ENCODE data around the gene TNNT3. TPM values are rescaled to one million over a fixed set of nuclear protein-coding genes. Genes with fewer than 3 reads are reported as not detected.

Gene TNNT3
- total RNA-seq, 1 donor from 2014 or later = not detected

- H3K36me3 Mint-ChIP-seq (ENCODE audit: insufficient read depth) = no peaks in the 10 kb centered on the region
- TF ChIP-seq CTCF (IDR thresholded peaks at IDR 0.05; ENCODE audit: unreplicated experiment) = no peak
- H3K27ac Mint-ChIP-seq = no peak overlapping the region
- H3K9me3 Mint-ChIP-seq (ENCODE audit: low read depth) = no peaks in the 10 kb centered on the region
- H3K4me1 Mint-ChIP-seq (ENCODE audit: low read depth) = no peaks in the 10 kb centered on the region
- DNase-seq (ENCODE audit: low spot score, unreplicated experiment) = no peak
- no peak overlapping the region for H3K4me3 Mint-ChIP-seq (ENCODE audit: low read depth)
- H3K27me3 Mint-ChIP-seq = peaks cover 3% of the 10 kb centered on the region
Observed at GRCh38 chr11:1877211-1878136, 42.0 kb upstream of the TNNT3 start.

DNA sequence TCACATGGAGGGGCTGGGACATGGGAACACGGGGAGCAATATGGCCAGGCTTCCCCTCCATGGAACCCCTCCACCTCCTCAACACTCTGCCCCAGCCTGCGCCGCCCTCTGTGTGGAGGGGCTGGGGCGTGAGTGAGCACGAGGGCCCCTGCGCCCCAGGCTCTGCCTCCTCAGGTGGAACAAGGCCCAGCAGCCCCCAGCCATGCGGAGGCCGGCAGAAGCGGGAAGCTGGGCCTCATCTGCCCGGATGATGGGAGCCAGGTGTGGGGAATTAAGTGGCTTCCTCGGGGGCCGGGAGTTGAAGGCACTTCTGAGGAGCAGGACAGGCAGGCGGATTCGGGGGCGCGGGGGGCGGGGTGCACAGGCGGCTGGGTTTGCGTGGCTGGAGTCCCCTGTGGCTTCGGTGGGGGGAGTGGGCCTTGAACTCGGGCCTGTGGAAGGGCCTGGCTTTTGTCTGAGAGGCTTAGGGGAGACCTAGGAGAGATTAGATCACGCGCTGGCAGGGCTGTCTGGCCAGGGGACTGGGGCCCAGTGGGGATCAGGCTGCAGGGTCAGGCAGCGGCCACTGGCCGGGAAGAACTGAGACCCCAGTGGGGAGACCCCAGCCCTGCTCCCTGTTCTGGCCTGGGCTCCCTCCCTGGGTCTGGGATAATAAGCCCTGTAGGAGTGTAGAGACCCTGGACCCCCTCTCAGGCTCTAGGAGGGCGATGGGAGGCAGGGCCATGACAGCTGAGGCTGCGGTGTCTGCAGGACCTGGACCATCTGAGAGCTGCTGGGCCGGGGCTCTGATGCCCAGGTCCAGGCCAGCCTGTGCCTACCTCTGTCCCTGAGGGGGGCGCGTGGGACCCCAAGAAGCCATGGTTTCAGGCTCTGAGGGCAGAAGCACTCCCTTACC is 41.1 kb upstream of the TNNT3 start:
- H3K4me3 Mint-ChIP-seq (ENCODE audit: low read depth) = no peak overlapping the region
- DNase-seq (ENCODE audit: low spot score, unreplicated experiment) = no peak
- no peaks in the 10 kb centered on the region for H3K9me3 Mint-ChIP-seq (ENCODE audit: low read depth)
- H3K27ac Mint-ChIP-seq = no peak overlapping the region
- H3K27me3 Mint-ChIP-seq = peaks cover 3% of the 10 kb centered on the region
- no peak for TF ChIP-seq CTCF (IDR thresholded peaks at IDR 0.05; ENCODE audit: unreplicated experiment)
- no peaks in the 10 kb centered on the region for H3K36me3 Mint-ChIP-seq (ENCODE audit: insufficient read depth)
- H3K4me1 Mint-ChIP-seq (ENCODE audit: low read depth) = peaks cover 2% of the 10 kb centered on the region

- no peak overlapping the region for H3K27ac Mint-ChIP-seq
- no peaks in the 10 kb centered on the region for H3K9me3 Mint-ChIP-seq (ENCODE audit: low read depth)
- peaks cover 2% of the 10 kb centered on the region for H3K4me1 Mint-ChIP-seq (ENCODE audit: low read depth)
- DNase-seq (ENCODE audit: low spot score, unreplicated experiment) = no peak
- TF ChIP-seq CTCF (IDR thresholded peaks at IDR 0.05; ENCODE audit: unreplicated experiment) = no peak
- peaks cover 3% of the 10 kb centered on the region for H3K27me3 Mint-ChIP-seq
- no peak overlapping the region for H3K4me3 Mint-ChIP-seq (ENCODE audit: low read depth)
- H3K36me3 Mint-ChIP-seq (ENCODE audit: insufficient read depth) = no peaks in the 10 kb centered on the region
Observed at GRCh38 chr11:1879342-1879940, 40.1 kb upstream of the TNNT3 start.

DNA sequence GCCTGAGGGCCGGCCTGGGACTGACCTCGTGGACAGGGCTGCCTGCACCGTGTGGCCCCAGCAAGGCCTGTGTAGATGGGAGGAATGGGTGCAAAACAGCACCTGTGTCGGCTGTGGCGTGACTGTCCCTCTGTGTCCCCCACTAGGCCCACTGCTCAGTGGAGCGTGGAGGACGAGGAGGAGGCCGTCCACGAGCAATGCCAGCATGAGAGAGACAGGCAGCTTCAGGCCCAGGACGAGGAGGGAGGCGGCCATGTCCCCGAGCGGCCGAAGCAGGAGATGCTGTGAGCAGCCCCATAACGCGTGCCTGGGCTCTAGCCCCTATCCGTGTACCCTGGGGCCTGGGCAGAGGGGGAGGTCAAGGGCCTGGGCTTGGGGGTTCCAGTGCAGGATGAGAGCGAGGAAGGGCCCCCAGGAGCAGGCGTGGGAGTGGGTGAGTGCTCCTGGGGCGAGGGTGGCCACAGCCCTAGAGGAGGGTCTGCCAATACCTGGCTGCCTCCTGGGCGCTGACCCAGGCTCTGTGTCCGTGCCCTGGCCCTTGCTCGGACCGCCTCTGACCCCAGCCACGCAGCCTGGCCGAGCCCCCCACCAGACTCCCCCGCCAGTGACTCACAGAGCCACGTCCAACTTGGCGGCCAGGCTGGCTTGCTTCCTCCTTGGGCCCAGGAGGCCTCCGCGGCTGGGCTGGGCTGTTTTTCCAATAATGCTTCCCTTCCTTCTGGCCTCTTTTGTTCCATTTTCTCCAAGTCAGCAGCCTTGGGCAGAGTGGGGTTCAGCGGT is 39.4 kb upstream of the TNNT3 start:
- no peak overlapping the region for H3K27ac Mint-ChIP-seq
- H3K4me3 Mint-ChIP-seq (ENCODE audit: low read depth) = no peak overlapping the region
- H3K27me3 Mint-ChIP-seq = peaks cover 3% of the 10 kb centered on the region
- H3K4me1 Mint-ChIP-seq (ENCODE audit: low read depth) = peaks cover 2% of the 10 kb centered on the region
- TF ChIP-seq CTCF (IDR thresholded peaks at IDR 0.05; ENCODE audit: unreplicated experiment) = no peak
- H3K9me3 Mint-ChIP-seq (ENCODE audit: low read depth) = no peaks in the 10 kb centered on the region
- no peak for DNase-seq (ENCODE audit: low spot score, unreplicated experiment)
- no peaks in the 10 kb centered on the region for H3K36me3 Mint-ChIP-seq (ENCODE audit: insufficient read depth)

Measured in progenitor cell of endocrine pancreas (in vitro differentiated cells).